Fibroblast of the aortic adventitia (primary cell): ENCODE data around the gene KYAT1. TPM values are rescaled to one million over a fixed set of nuclear protein-coding genes. Genes with fewer than 3 reads are reported as not detected.

Source experiments
- DNase-seq: peaks from one replicate; pipeline ENCODE4 v3.0.0-alpha.2; 2010; ENCODE audit warnings: low read depth
- H3K4me3 ChIP-seq: 2 replicates; pipeline ENCODE4 v1.5.1; 2011; ENCODE audit warnings: low read depth, mild to moderate bottlenecking, control low read depth, low read length, moderate library complexity
- CTCF ChIP-seq: IDR thresholded peaks from 2 replicates; pipeline ENCODE4 v1.5.1; 2011; ENCODE audit warnings: mild to moderate bottlenecking, low read length, control low read depth, inconsistent platforms; ENCODE audit not compliant: insufficient read depth
- total RNA-seq: library from RNA; depleted of rRNA; stranded (reverse); fragments of >200 nt; gene quantifications from 2 replicates; pipeline ENCODE4 v1.2.3, GENCODE V29; 2012; ENCODE audit warnings: low replicate concordance

KYAT1 gene
- total RNA-seq, 1 donor: 6.8 TPM

DNA sequence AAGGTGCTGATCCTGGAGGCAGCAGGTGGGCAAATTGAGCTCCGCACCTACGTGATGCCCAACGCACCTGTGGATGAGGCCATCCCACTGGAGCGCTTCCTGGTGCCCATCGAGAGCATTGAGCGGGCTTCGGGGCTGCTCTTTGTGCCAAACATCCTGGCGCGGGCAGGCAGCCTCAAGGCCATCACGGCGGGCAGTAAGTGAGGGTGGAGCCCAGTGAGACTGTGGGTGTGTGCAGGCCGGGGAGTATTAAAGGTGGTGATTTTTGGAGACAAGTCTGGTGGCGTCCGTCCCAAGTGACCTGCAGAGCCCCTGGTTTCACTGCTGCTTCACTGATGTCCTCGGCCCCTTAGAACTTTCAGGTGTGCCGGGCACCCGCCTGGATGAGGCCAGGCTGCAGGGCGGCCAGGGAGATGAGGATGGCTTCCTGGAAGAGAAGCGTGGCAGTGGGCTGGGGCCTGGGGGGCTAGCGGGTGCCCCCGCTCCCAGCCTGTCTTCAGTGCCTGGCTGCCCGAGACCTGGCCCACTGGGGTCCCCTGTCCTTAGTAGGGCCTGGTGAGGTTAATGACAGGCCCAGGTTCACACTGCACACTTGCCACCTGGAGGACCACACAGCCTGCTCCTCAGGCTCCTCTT, 59.2 kb downstream of the KYAT1 start:
- no peak overlapping the region for H3K4me3 ChIP-seq
- DNase-seq: no peak
- TF ChIP-seq CTCF: no peak

DNA sequence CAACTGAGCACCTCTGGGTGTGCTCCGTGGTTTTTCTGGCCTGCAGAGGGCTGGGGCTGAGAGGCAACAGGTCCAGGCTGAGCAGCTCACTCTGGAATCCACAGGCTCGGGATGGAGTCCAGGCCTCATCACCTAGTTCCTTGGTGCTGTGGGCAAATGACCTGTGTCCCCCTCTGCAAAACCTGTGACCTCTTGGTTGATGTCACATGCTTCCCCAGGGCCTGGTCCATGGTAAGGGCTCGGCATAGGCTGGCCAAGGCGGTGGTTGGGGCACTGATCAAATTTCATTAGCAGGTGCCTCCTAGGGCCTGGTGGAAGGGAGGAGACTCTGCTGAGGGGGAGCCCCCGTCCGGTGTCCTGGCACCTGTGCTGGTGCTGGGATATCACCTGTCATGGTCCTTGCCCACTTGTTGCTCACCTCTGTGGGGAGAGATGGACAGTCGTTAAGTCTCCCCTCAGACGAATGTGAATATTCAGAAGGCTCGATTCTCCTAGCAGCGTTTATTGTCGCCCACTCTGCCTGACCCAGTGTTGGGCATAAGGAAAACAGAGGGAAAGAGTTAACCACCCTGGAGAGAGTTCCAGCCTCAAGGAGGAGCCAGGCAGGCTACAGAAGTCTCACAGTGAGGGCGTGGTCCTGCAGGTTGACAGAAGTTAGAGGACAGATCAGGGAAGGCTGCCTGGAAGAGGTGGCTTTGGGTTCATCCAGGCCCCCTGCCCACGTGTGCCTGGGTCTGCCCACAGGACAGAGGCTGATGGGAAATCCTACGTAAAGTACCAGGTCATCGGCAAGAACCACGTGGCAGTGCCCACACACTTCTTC, 60.0 kb downstream of the KYAT1 start:
- no peak overlapping the region for H3K4me3 ChIP-seq
- no peak for DNase-seq
- no peak for TF ChIP-seq CTCF

- DNase-seq: no peak
- no peak overlapping the region for H3K4me3 ChIP-seq
- TF ChIP-seq CTCF: no peak
Measured at GRCh38 chr9:128820665-128821583, 60.8 kb downstream of the KYAT1 start.

DNA sequence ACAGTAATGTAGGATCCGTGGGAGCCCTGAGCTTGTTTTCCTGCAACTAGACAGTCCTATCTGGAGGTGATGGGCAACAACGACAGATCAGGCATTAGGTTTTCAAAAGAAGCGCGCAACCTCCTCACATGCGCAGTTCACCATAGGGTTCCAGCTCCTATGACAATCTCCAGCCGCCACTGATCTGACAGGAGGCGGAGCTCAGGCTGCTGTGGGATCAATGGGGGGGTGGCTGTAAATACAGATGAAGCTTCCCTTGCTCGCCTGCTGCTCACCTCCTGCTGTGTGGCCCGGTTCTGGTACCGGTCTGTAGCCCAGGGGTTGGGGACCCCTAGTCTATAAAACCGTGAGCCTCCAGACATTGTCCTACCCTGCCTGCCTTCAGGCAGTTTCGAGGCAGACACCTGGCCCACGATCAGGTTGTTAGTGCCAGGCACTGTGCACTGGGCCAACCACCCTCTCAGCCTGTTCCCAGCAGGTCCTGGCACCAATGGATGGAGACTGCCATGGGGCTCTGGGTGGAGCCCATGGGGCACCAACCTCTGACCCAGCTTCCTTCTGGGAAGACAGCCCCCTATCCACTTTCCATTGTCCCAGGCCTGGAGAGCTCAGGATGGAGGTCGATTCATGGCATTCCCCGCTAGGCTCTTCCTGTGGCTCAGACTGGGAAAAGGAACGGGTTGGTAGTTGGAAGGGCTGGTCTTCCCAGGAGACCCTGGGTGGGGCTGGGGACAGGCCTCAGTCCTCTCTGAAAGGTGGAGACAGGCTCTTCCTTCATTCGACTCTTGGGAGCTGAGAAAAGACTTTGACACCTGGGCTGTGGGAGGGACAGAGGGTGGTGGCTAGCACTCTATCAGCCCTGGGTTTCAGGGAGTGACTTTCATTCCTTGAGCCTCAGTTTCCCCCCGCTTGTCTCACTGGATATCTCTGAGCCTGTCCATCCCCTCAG, 61.8 kb downstream of the KYAT1 start:
- H3K4me3 ChIP-seq: no peak overlapping the region
- no peak for TF ChIP-seq CTCF
- DNase-seq: peak; percentile 62

DNA sequence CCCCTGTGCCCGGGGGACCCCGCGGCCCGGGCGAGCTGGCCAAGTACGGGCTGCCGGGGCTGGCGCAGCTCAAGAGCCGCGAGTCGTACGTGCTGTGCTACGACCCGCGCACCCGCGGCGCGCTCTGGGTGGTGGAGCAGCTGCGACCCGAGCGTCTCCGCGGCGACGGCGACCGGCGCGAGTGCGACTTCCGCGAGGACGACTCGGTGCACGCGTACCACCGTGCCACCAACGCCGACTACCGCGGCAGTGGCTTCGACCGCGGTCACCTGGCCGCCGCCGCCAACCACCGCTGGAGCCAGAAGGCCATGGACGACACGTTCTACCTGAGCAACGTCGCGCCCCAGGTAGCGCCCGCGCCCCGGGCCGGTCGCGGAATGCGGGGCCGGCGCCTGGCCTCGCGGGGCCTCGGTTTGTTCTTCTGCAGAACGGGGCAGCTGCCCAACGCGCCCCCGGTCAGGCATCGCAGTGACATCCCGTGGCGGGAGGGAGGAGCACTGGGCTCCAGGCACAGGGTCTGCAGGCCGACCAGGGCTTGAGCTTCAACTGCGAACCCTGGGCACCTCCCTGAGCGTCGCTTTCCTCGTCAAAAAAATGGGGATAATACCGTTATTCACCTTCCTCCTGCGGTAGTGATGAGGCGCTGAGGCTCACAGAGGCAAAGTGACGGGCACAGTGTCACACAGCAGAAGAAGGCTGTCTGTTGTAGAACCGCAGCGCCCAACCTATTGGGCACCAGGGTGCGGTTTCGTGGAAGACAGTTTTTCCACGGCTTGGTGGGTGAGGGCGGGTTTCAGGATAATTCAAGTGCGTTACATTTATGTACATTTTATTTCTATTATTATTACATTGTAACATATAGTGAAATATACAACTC, 62.7 kb downstream of the KYAT1 start:
- no peak for TF ChIP-seq CTCF
- H3K4me3 ChIP-seq: peak overlapping the region; percentile 77
- DNase-seq: peak; percentile 5
